ENCODE measurements around the gene ACR.

ACR gene

DNA sequence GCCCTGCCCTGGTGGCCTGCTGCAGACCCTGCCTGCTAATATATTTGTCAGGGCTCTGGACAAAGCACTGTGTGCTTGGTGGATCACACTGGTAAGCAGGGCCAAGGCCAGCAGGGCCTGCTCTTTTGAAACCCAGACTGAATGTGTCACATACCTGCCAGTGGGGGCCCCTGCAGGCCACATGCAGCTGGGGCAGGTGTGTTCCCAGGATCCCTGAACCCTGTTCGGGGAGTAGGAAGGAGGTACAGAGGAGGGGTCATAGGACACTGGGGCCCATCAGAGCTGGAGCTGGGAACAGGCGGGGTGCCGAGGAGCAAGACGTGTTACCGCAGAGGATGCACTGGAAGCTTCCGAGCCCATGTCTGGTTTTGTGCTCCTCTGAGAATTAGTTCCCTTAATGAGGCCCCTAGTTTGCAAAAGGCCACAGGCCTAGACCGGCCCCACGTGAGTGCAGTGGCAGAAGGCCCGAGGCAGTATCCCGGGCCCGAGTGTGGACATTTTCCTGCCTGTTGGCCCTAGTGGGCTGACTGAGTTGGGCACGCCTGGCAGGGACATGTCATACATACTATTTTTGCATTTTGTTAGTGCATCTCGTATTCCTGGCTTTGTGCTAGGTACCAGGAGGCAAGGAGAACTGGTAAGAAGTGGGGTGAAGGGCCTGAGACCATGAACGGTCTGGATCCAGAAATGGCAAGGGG, 11.2 kb upstream of the ACR start:
- Histone ChIP-seq H3K79me2 (ENCODE audit: low read length) (no peaks in the 10 kb centered on the region), H3K4me3 (ENCODE audit: low read length) (no peak overlapping the region), H3K9ac (ENCODE audit: low read length) (no peak overlapping the region), H3K27ac (ENCODE audit: low read length) (no peak overlapping the region), H3K9me3 (ENCODE audit: insufficient read depth, low read length) (no peaks in the 10 kb centered on the region), H3K27me3 (ENCODE audit: low read depth, low read length) (0 out of 2 replicates have a peak, but pooled peaks cover 2% of the 10 kb centered on the region), H4K20me1 (ENCODE audit: insufficient read depth, low read length) (no peaks in the 10 kb centered on the region), H3K36me3 (replicated peaks; ENCODE audit: low read depth, low read length) (no peaks in the 10 kb centered on the region), H3K4me2 (ENCODE audit: low read length) (no peak overlapping the region), H2AFZ (ENCODE audit: low read depth, low read length) (no peak overlapping the region), H3K4me1 (ENCODE audit: low read length) (peaks cover 8% of the 10 kb centered on the region)
- TF ChIP-seq EZH2phosphoT487 (IDR thresholded peaks at IDR 0.05; ENCODE audit: low read depth) = no peak
- no peak for TF ChIP-seq CTCF (IDR thresholded peaks at IDR 0.05; ENCODE audit: low read depth, low read length)

DNA sequence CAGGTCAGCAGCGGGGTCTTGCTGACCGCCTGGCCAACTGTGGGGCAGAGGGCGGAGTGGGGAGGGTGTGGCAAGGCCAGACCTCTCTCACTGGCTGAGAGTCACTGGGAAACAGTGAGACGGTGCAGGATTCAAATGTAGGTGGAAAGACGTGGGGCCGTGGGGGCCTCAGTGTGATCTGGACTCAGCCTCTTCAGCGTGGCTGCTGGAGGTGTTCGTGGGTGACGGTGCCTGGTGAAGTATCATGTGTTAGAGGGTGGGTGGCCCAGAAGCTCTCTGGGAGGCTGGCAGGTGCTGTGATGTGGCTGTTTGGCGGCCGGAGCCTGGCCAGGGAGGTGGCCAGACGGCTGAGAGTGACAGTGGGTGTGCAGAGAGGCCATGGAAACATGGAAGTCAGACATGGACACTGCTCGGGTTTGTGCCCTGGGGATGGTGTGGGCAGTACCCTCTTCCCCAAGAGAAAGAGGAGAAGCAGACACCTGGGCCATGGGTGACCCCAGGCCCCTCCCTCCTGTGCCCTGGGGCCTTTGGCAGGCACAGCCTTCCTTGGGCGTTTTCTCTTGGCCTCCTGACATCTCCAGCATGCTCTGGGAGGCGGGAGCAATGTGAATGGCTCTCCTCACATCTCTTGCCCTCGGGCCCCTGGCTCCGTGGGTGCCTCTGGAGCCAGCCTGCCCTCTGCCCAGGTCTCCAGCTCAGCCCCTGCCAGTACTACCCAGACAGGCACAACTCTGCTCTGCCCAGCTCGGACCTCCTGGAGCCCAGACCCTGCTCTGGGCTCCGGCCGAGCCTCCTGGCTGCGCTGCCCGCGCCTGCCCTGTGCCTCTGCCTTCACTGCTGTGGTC, 10.1 kb upstream of the ACR start:
- Histone ChIP-seq H3K9ac (ENCODE audit: low read length) (no peak overlapping the region), H4K20me1 (ENCODE audit: insufficient read depth, low read length) (no peaks in the 10 kb centered on the region), H3K27ac (ENCODE audit: low read length) (no peak overlapping the region), H3K27me3 (ENCODE audit: low read depth, low read length) (0 out of 2 replicates have a peak, but pooled peaks cover 2% of the 10 kb centered on the region), H2AFZ (ENCODE audit: low read depth, low read length) (no peak overlapping the region), H3K4me1 (ENCODE audit: low read length) (peaks cover 15% of the 10 kb centered on the region), H3K4me3 (ENCODE audit: low read length) (no peak overlapping the region), H3K36me3 (replicated peaks; ENCODE audit: low read depth, low read length) (no peaks in the 10 kb centered on the region), H3K9me3 (ENCODE audit: insufficient read depth, low read length) (no peaks in the 10 kb centered on the region), H3K4me2 (ENCODE audit: low read length) (no peak overlapping the region), H3K79me2 (ENCODE audit: low read length) (no peaks in the 10 kb centered on the region)
- TF ChIP-seq CTCF (IDR thresholded peaks at IDR 0.05; ENCODE audit: low read depth, low read length) (no peak), EZH2phosphoT487 (IDR thresholded peaks at IDR 0.05; ENCODE audit: low read depth) (no peak)

DNA sequence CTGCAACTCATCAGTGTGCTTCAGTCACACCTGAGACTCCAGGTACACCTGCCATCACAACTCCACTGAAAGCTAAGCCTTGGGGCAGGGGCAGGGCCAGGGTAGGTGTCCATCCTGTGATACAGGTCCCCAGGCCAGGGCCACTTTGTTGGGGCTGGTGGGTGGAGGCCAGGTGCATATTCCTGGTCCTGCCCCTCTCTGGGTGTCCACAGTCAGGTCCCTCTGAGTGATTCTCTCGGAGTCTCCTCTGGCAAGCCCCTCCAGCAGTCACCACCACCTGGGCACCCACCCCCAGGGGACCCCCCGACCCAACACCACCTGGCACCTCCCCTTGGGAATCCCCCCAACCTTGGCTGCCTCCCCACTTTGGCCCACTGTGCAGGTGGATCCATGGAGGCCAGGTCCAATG, 9.5 kb upstream of the ACR start:
- H2AFZ ChIP-seq (ENCODE audit: low read depth, low read length) = no peak overlapping the region
- H4K20me1 ChIP-seq (ENCODE audit: insufficient read depth, low read length) = no peaks in the 10 kb centered on the region
- peaks cover 15% of the 10 kb centered on the region for H3K4me1 ChIP-seq (ENCODE audit: low read length)
- H3K4me3 ChIP-seq (ENCODE audit: low read length) = no peak overlapping the region
- no peaks in the 10 kb centered on the region for H3K79me2 ChIP-seq (ENCODE audit: low read length)
- no peaks in the 10 kb centered on the region for H3K36me3 ChIP-seq (replicated peaks; ENCODE audit: low read depth, low read length)
- H3K4me2 ChIP-seq (ENCODE audit: low read length) = no peak overlapping the region
- 0 out of 2 replicates have a peak, but pooled peaks cover 2% of the 10 kb centered on the region for H3K27me3 ChIP-seq (ENCODE audit: low read depth, low read length)
- H3K9me3 ChIP-seq (ENCODE audit: insufficient read depth, low read length) = no peaks in the 10 kb centered on the region
- H3K9ac ChIP-seq (ENCODE audit: low read length) = no peak overlapping the region
- TF ChIP-seq CTCF (IDR thresholded peaks at IDR 0.05; ENCODE audit: low read depth, low read length) (no peak), EZH2phosphoT487 (IDR thresholded peaks at IDR 0.05; ENCODE audit: low read depth) (no peak)
- no peak overlapping the region for H3K27ac ChIP-seq (ENCODE audit: low read length)

GRCh38 chr22:50729391-50730012, 8.5 kb upstream of the ACR start:
- Histone ChIP-seq H4K20me1 (ENCODE audit: insufficient read depth, low read length) (no peaks in the 10 kb centered on the region), H3K4me3 (ENCODE audit: low read length) (no peak overlapping the region), H3K4me1 (ENCODE audit: low read length) (peaks cover 9% of the 10 kb centered on the region), H3K9ac (ENCODE audit: low read length) (no peak overlapping the region), H3K36me3 (replicated peaks; ENCODE audit: low read depth, low read length) (no peaks in the 10 kb centered on the region), H3K79me2 (ENCODE audit: low read length) (no peaks in the 10 kb centered on the region), H3K27ac (ENCODE audit: low read length) (no peak overlapping the region), H3K27me3 (ENCODE audit: low read depth, low read length) (0 out of 2 replicates have a peak, but pooled peaks cover 2% of the 10 kb centered on the region), H3K4me2 (ENCODE audit: low read length) (no peak overlapping the region), H3K9me3 (ENCODE audit: insufficient read depth, low read length) (no peaks in the 10 kb centered on the region), H2AFZ (ENCODE audit: low read depth, low read length) (no peak overlapping the region)
- TF ChIP-seq CTCF (IDR thresholded peaks at IDR 0.05; ENCODE audit: low read depth, low read length) (no peak), EZH2phosphoT487 (IDR thresholded peaks at IDR 0.05; ENCODE audit: low read depth) (no peak)

All from OCI-LY3 (cell line).